KG1 (cell line): Measurements from ENCODE around the gene PCDH12.
A peak's percentile ranks its signal among the peaks of the same experiment; 100 is the strongest.

ENCODE experiments used
- DNase-seq: peaks from one replicate; lab custom pipeline; 2025; lab: John Stamatoyannopoulos, UW

Gene PCDH12

GRCh38 chr5:141958113-141958512 is at the start of gene PCDH12:
TSS of gene PCDH12 (minus strand) at chr5:141958202. CDS start at chr5:141957851, 351 bp downstream.
- no peak for DNase-seq

DNA sequence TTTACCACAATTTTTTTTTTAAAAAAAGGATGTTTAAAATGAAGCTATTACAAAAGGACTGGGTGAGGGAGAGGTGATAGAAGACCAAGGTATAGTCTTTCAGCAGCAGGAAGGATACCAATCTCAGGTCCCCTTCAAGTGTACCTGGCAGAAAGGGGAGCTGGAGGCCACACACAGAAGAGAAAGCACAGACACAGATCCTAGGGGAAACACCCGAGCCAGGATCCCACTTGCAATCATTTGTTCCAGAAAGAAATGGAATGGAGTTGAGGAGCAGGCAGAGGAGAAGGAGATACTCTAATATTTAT is 49.2 kb upstream of the PCDH12 start:
- DNase-seq, result no peak

DNA sequence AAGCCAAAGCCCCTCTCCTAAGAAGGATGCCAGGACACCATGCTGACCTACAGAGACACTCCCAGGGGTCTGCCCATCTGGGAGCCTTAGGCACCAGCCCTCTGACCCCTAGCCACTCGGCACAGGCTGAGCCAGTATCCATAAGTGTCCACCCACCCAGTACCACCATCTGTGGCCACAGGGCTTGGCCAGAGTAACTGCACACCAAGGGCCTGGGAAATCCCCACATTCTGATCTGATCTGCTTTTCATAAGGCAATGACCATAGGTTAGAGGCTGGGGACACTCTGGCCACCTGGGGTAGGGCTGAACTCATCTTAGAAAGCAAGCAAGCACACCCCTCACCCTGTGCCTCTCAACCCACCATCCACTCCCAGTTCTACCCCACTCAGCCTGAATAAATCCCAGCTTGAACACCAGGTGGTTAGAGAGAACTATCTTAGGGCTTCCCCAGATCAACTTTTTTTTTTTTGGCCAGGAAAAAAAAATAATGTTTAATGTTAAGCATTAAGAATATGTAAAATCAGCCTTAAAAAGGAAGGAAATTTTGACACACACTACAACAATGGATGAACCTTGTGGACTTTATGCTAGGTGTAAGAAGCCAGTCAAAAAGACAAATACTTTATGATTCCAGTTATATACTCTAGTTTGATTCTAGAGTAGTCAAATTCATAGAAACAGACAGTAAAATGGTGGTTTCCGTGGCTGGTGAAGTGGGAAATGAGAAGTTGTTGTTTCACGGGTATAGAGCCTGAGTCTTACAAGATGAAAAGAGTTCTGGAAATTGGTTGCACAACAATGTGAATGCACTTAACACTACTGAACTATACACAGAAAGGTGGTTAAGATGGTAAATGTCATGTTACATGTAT is 48.6 kb upstream of the PCDH12 start:
- DNase-seq, result no peak

DNA sequence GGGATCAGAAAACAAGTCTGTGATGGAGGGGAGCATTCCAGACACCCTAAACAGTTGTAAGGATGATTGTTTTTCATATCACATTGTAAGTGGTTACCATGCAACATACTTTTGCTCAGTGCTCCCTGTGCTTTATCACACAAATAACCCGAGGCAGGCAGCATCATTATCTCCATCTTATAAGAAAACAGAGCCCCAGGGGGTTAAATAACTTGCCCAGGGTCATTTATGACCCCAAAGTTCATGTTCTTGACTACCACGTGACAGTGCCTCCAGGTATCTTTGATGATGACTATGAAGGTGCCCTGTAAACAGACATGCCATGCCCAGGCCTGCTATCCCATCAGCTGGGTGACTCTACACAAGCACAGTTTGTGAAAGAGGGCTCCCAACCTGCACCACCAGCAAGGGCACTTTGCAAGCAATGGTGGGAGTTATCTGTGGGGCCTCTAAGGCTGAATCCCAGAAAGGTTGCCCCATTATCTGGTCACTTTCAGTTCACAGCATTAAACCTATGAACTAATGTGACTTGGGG is 45.3 kb upstream of the PCDH12 start:
- DNase-seq, result no peak

DNA sequence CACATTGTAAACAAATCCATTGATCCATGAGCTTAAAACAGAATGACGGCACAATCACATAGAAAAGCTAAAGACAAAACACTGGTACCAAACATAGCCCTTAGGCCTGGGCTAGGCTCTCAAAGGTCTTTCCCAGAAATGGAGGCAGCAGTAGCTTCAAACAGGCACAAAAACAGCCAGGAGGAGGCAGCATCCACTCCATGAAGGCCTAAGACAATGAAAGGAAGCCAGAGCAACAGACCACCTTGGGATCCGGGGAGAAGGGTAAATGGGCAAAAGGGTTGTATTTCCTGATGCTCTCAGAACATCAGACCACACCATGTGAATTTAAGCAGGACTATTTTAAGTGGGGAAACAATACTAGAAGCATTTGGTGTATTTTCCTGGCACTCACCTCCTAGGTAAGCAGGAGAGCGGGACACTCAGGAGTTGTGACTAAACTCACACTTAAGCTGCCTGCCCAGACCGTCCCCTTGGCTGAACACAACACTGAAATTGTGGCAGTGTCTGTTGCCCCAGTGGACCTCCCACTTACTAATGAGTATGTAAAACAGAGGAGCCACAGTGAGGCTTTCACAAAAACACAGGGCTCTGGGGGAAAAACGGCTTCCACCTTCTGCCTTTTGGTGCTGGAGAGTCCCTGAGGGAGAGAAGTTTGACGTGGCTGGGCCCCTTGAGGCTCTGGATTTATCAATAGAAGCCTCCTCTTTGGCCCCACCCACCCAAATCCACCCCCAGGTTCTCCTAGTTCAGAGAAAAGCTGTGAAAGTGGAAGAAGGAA is 42.9 kb upstream of the PCDH12 start:
- no peak for DNase-seq

- no peak for DNase-seq
Measured at GRCh38 chr5:142000173-142000572, 42.2 kb upstream of the PCDH12 start.

GRCh38 chr5:141997358-141997960 is 39.5 kb upstream of the PCDH12 start:
- no peak for DNase-seq

DNA sequence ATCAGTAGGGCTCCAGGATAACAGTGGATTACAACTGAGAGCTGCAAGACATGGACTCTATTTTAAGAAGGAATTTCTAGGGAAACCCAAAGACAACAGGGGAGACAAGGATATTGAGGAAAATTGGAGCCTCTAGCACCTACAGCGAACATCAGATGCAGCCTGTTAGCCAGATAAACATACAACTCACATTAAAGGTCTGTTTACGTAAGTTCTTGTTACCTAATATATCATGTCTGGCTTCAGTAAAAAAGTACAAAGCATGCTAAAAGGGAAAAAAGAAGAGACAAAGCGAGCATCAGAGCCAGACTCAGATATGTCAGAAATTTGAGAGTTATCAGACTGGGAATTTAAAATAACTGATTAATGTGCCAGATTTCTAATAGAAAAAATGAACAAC is 37.7 kb upstream of the PCDH12 start:
- DNase-seq, result no peak

DNA sequence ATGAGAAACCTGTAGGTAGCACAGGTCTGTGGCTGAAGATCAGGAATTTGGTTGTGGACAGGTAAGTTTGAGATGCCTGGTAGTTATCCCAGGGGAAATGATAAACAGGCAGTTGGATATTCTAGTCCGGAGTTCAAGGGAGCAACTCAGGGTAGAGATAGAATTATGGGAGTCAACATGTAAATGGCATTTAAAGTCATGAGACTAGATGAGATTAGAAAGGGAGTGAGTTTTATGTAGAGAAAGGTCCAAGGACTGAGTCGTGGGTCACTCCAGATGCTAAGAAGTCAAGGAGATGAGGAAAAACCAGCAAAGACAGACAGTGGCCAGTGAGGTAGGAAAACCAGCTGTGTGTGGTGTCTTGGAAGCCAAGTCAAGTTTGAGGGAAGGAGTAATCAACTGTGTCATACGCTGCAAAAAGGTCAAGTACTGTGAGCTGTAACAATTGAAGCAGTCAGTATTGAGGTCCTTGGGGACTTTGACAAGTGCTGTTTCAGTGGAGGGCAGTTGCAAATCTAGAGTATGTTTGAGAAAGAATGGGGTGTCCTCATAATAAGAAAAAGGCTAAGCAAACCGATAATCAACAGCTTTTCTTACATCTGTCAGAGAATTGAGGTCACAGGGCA is 36.6 kb upstream of the PCDH12 start:
- DNase-seq, result no peak

- no peak for DNase-seq
Measured at GRCh38 chr5:141992349-141992963, 34.5 kb upstream of the PCDH12 start.

DNA sequence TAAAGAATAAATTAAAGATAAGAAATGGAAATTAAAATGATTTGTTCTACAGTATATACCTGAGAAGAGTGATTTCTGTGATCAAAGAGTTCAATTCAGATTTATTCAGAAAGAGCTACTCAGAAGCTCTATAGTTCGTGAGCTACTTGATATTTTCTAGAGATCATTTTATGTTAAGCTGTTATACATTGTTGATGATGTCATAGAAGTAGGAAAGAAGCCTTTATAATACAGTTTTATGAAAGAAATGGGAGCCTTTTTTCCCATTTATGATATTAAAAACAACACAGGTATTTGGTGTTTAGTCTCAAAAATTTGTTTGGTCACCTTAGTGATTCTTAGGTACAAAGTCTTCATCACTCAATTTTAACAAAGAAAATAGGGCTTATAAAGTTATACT is 31.7 kb upstream of the PCDH12 start:
- DNase-seq, result no peak

DNA sequence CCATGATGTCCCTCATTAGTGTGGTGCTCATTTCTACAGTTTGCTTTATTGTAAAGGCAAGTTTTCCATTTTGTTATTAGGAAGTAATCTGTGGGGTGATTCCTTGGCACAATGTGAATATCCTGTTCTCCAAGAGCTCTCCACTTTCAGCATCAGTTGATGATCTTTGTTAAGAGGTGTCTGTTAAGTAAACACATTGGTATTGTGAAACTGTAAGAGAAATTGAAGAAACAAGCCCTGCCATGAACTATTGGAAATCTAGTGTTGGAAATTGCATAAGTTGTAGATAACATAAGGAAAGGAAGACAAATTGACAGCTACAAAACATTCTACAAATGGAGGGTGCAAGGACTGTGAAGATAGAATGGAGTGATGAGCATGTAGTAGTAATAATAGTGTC is 28.1 kb upstream of the PCDH12 start:
- no peak for DNase-seq

GRCh38 chr5:141982626-141983025 is 24.6 kb upstream of the PCDH12 start:
- no peak for DNase-seq

DNA sequence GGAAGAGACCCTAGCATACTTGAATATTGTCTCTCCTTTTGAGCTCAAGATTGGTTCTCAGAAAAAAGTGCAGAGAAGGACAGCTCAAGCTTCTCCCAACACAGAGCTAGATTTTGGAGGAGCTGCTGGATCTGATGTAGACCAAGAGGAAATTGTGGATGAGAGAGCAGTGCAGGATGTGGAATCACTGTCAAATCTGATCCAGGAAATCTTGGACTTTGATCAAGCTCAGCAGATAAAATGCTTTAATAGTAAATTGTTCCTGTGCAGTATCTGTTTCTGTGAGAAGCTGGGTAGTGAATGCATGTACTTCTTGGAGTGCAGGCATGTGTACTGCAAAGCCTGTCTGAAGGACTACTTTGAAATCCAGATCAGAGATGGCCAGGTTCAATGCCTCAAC is 20.4 kb upstream of the PCDH12 start:
- no peak for DNase-seq

- no peak for DNase-seq
Measured at GRCh38 chr5:141976176-141976575, 18.2 kb upstream of the PCDH12 start.

DNA sequence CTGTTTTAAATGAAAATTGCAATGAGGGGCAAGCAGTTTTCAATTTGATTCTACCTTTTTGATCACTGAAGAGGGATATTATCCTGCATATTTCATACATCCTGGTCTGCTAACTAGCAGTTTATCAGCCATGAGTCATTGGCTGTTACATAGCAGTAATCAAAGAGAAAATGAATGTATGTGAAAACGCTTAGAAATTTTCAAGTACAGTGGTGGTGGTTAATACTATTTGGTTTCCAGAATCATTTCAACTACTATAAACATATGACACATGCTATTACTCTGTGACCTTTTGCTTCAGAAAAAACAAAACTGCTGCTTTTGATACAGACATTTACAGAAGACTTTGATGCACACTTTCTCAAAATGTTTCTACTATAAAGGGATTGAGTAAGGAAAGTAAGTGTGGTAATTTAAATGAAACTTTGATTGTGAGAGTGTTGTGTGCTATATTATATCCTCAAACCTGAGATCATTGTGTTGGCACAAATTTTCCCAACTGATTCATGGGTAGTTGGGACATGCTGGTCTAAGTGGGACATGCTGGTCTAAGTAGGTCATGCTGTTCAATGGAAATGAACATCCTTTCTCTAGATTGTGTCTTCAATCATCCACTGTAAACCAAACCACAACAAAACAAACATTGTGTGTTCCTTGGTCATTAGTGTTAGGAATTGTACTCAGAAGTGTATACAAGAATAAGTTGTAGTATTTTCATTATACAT is 16.0 kb upstream of the PCDH12 start:
- DNase-seq, result no peak

GRCh38 chr5:141969783-141970771 is 12.1 kb upstream of the PCDH12 start:
- DNase-seq, result no peak

DNA sequence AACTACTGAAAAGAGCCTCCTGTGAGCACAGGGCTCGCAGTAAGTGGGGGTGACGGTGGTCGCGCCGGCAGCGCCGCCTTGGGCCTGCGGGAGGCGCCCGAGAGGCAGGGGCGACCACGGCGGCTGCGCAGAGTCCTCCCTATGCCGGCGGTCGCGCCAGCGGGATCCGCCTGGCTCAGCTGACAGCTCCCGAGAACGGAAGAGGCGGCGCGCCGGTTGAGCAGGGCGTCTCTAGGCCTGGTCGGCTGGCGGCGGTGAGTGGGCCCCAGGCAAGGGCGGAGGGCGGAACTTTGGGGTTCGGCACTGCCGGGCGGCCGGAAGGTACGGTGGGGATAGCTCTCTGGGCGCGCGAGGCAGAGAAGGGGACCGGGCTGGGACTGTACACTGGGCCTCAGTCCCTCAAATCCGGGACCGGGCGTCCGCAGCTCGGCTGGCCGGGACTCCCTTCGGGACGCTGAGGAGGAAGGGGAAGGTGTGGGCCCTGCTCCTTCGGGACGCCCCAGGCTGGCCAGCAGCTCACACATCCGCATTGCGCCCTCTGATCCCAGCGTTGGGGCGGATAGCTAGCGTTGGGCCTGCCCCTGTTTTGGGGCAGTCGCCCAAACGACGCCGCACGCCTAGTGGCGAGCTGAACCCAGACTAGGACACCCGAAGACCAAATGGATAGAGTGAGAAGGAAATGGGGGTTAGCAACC is 11.1 kb upstream of the PCDH12 start, which contains the start of gene RNF14:
TSS of gene RNF14 (plus strand) at position 192 of the 695 bp plus-strand sequence. CDS start 4,484 bp downstream, outside the sequence.
- DNase-seq, result peak; percentile 51

- DNase-seq, result no peak
Measured at GRCh38 chr5:141966963-141967333, 8.9 kb upstream of the PCDH12 start.
